Measurements from ENCODE around the gene LPP. TPM values are rescaled to one million over a fixed set of nuclear protein-coding genes. Genes with fewer than 3 reads are reported as not detected.

LPP gene
- total RNA-seq, 4 donors from 2014 or later: 45.9 to 81.1 (median 63.0) TPM

DNA sequence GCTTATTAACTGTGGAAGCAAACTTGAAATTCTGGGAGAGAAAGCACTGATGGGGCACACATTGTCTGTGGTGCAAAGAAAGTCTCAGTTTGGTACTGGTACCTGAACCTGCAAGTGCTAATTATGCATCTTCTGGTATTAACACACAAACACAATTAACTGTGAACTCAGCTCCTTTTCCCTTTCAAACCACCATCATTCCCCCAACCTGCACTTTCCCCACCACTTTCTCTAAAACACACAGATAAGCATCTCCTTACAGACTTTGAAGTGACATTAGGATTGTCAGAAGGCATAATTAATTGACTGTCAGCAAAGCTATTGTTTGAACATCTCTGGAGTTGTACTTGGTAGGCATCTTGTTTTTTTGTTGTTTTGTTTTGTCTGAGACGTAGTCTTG lies 565.6 kb downstream of the LPP start:
- intact Hi-C loops (cut with DNase I; ENCODE audit: low total_unique reads): no loop called here
- TF ChIP-seq POLR2A (IDR thresholded peaks at IDR 0.05): no peak
- TF ChIP-seq CTCF (IDR thresholded peaks at IDR 0.05): no peak
- H3K4me3 ChIP-seq (ENCODE audit: low read depth, poor library complexity, severe bottlenecking): no peak overlapping the region
- WGBS, 2 donors: 97 to 100% methylated on average over 1 of the region's 1 CpG
- DNase-seq (ENCODE audit: low spot score in 2 of 2): no peak

GRCh38 chr3:188720215-188720614 lies 566.3 kb downstream of the LPP start:
- 48 to 58% methylated on average over 3 of the region's 3 CpGs for WGBS, 2 donors
- TF ChIP-seq CTCF (IDR thresholded peaks at IDR 0.05): no peak
- intact Hi-C loops (cut with DNase I; ENCODE audit: low total_unique reads): no loop called here
- no peak overlapping the region for H3K4me3 ChIP-seq (ENCODE audit: low read depth, poor library complexity, severe bottlenecking)
- DNase-seq (ENCODE audit: low spot score in 2 of 2): no peak

DNA sequence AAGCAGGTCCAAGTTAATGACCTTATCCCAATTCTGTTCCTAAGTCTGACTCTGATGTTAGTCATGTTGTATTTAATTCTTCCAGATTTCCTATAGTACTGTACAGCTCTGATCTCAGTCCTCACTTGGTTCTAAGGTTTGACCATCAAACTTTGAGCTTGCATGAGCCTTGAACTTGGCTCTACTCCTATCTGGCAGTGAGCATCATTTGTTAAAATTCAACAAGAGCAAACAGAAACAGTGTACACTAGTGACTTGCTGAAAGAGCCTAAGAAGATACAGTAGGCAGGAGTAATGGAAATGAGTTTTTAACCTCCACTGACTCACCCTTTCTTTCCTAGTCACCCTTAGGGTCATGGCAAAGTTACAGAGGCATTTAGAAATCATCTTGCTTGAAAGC lies 566.7 kb downstream of the LPP start:
- no peak for DNase-seq (ENCODE audit: low spot score in 2 of 2)
- intact Hi-C loops (cut with DNase I; ENCODE audit: low total_unique reads): no loop called here
- no peak overlapping the region for H3K4me3 ChIP-seq (ENCODE audit: low read depth, poor library complexity, severe bottlenecking)
- TF ChIP-seq POLR2A (IDR thresholded peaks at IDR 0.05): no peak
- no peak for TF ChIP-seq CTCF (IDR thresholded peaks at IDR 0.05)

DNA sequence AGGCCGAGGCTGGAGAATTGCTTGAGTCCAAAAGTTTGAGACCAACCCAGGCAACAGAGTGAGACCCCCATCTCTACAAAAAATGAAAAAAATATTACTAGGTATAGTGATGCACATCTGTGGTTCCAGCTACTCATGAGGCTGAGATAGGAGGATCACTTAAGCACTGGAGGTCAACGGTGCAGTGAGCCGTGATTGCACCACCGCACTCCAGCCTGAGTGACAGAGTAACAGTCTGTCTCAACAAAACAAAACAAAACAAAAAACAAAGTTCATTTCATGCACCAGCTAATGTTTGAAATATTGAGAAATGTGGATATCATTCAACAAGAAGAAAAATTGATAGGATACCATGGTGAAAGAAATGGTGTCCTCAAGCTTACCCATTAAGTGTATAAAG lies 567.4 kb downstream of the LPP start:
- H3K4me3 ChIP-seq (ENCODE audit: low read depth, poor library complexity, severe bottlenecking): no peak overlapping the region
- no peak for DNase-seq (ENCODE audit: low spot score in 2 of 2)
- TF ChIP-seq POLR2A (IDR thresholded peaks at IDR 0.05) (no peak), CTCF (IDR thresholded peaks at IDR 0.05) (no peak)
- WGBS, 2 donors: 98 to 99% methylated on average over 4 of the region's 4 CpGs
- intact Hi-C loops (cut with DNase I; ENCODE audit: low total_unique reads): no loop called here

DNA sequence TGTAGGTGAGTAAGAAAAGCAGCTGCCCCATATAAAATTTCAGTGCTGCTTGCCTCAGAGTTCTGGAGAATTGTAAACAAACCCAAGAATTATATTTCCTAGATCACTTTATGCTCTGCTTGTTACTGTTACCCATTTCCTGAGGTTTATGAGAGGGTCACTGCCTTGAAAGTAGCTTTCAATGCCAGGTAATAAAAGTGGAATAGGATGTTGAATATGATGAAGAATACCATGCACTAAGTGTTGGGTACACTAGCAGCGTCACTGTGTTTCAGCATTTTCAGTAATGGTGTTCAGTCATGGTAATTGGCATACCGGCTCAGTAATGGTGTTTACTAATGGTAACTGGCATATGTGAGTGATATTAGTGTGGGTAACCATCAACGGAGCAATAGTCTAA lies 568.0 kb downstream of the LPP start:
- TF ChIP-seq POLR2A (IDR thresholded peaks at IDR 0.05) (no peak), CTCF (IDR thresholded peaks at IDR 0.05) (no peak)
- no peak for DNase-seq (ENCODE audit: low spot score in 2 of 2)
- no peak overlapping the region for H3K4me3 ChIP-seq (ENCODE audit: low read depth, poor library complexity, severe bottlenecking)
- intact Hi-C loops (cut with DNase I; ENCODE audit: low total_unique reads): no loop called here
- WGBS, 2 donors: 93 to 94% methylated on average over 3 of the region's 3 CpGs

- TF ChIP-seq POLR2A (IDR thresholded peaks at IDR 0.05): no peak
- no peak for TF ChIP-seq CTCF (IDR thresholded peaks at IDR 0.05)
- WGBS, 2 donors: 92 to 95% methylated on average over 3 of the region's 3 CpGs
- intact Hi-C loops (cut with DNase I; ENCODE audit: low total_unique reads): no loop called here
- no peak overlapping the region for H3K4me3 ChIP-seq (ENCODE audit: low read depth, poor library complexity, severe bottlenecking)
- no peak for DNase-seq (ENCODE audit: low spot score in 2 of 2)
These were observed 569.0 kb downstream of the LPP start for GRCh38 chr3:188722963-188723362.
